Measurements from ENCODE around the gene NMRK2. TPM values are rescaled to one million over a fixed set of nuclear protein-coding genes. Genes with fewer than 3 reads are reported as not detected.
"Not testable (repeated sequence)": the region's sequence is repeated elsewhere in the genome, so short reads cannot be mapped to it uniquely, and the experiment has no call there.

The NMRK2 gene
- total RNA-seq, 1 donor = not detected

DNA sequence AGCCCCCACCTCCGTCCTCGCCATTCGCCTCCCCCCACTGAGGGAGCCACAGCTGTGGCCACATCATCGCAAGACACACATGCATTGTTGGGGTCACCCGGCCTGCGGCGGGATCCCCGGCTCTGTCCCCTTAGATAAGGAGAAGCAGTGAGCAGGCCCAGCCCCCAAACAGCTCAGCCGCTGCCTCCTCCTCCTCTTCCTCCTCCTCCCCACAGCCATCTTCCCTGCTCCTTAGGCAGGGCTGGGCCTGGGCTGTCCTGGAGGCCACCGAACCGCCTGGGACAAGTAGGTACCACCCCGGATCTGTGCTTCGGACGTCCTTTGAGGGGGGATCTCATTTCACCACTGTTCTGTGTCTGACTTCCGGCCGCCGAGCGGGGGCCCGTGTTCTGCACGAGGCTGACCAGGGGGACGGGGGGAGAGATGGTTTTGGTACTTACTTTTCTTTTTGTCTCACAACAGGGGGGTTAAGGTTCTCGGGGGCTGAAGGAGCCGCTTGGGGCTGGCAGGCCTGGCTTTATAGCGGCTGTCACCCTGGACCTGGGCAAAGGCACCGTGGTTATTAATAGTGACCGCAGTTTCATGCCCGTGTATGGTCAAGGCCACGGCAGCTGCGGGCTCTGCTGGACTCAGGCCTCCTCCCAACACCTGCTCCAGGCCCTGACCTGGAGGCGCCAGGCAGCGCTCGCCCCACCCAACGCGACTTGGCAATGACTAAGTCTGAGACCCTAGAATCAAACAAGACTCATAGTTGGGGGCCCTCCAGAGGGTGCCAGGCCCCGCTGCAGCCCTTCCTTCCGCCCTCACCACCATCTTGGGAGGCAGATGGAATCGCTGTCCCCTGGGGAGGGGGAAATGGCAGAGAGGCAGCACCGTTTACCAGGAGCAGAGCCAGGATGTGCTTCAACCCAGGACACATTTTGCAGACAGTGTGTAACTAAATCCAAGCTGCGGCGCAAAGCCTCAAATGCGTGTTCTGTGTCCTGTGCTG is 18.3 kb downstream of the NMRK2 start:
- Histone ChIP-seq H3K9me3 (ENCODE audit: low read depth, low read length) (no peaks in the 10 kb centered on the region), H3K4me1 (ENCODE audit: insufficient read depth, low read length) (peaks cover 21% of the 10 kb centered on the region), H3K4me3 (ENCODE audit: low read length) (peak overlapping the region; percentile 43), H3K27me3 (ENCODE audit: insufficient read depth, low read length) (no peaks in the 10 kb centered on the region)

DNA sequence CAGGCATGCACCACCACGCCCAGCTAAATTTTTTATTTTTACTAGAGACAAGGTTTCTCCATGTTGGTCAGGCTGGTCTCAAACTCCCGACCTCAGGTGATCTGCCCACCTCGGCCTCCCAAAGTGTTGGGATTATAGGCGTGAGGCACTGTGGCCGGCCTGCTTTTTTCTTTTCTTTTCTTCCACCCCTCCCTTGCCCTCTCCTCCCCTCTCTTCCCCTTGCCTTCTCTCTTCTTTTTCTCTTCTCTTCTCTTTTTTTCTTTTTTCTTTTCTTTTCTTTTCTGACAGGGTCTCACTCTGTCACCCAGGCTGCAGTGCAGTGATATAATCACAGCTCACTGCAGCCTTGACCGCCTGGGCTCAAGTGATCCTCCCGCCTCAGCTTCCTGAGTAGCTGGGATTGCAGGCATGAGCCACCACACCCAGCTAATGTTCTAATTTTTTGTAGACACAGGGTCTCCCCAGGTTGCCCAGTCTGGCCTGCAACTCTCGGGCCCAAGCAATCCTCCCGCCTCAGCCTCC is 19.9 kb downstream of the NMRK2 start:
- H3K4me1 ChIP-seq (ENCODE audit: insufficient read depth, low read length) = peaks cover 21% of the 10 kb centered on the region
- H3K27me3 ChIP-seq (ENCODE audit: insufficient read depth, low read length); H3K9me3 ChIP-seq (ENCODE audit: low read depth, low read length): not testable (repeated sequence)

DNA sequence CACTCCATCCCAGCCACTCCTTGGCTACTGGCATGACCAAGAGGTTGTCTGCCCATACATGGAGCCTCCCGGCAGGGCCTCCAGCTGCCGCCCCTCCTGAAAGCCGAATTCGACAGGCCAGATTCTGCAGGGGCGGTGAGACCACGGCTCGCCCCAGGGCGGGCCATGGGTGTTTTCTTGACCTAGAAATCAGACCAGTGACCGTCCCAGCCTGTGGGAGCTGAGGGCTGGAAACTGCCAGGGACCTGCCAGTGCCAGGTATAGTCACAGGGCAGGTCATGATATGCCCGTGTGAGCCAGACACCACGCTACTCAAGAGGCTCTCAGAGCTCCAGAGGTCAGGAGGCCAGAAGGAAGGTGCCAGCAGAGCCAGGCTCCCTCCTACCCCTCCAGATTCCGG is 21.2 kb downstream of the NMRK2 start:
- H3K4me1 ChIP-seq (ENCODE audit: insufficient read depth, low read length) = peaks cover 21% of the 10 kb centered on the region
- H3K4me3 ChIP-seq (ENCODE audit: low read length) = no peak overlapping the region
- H3K27me3 ChIP-seq (ENCODE audit: insufficient read depth, low read length) = no peaks in the 10 kb centered on the region
- H3K9me3 ChIP-seq (ENCODE audit: low read depth, low read length) = no peaks in the 10 kb centered on the region

More for the DNA sequence above, 19.9 kb downstream of the NMRK2 start:
- not testable (repeated sequence) for H3K4me3 ChIP-seq (ENCODE audit: low read length)

DNA sequence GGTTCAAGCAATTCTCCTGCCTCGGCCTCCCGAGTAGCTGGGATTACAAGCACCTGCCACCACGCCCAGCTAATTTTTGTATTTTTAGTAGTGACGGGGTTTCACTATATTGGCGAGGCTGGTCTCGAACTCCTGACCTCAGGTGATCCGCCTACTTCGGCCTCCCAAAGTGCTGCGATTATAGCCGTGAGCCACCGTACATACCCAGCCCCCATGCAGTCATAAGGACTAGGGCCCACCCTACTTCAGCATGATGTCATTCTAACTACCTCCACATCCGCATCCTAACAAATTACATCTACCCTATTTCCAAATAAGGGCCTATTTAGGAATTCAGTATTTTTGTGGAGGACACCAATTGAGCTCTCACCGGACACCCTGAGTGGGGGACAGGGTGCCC is 22.4 kb downstream of the NMRK2 start:
- H3K4me3 ChIP-seq (ENCODE audit: low read length); H3K27me3 ChIP-seq (ENCODE audit: insufficient read depth, low read length): not testable (repeated sequence)

DNA sequence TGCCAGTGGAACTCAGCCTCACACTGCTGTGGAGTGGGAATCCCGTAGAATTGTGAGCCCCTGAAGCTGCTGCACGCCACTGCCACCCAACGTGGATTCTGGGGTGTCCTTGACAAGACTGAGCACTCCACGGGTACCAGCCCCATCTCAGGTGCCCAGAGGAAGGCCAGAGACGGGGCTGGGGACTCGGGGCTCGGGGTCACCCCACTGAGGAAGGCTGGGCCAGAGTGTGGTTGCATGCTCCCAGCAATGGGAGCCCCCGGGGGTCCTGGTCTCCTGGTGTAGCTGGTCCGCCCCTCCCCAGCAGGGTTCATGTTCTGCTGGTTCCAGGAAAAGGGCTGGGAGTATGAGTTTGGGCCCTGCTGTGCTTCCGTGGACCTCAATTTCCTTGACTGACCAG is 22.8 kb downstream of the NMRK2 start:
- Histone ChIP-seq H3K9me3 (ENCODE audit: low read depth, low read length) (no peaks in the 10 kb centered on the region), H3K4me3 (ENCODE audit: low read length) (no peak overlapping the region), H3K4me1 (ENCODE audit: insufficient read depth, low read length) (peaks cover 11% of the 10 kb centered on the region), H3K27me3 (ENCODE audit: insufficient read depth, low read length) (no peaks in the 10 kb centered on the region)

More for the DNA sequence above, 22.4 kb downstream of the NMRK2 start:
- H3K9me3 ChIP-seq (ENCODE audit: low read depth, low read length) = not testable (repeated sequence)
- peaks cover 14% of the 10 kb centered on the region for H3K4me1 ChIP-seq (ENCODE audit: insufficient read depth, low read length)

DNA sequence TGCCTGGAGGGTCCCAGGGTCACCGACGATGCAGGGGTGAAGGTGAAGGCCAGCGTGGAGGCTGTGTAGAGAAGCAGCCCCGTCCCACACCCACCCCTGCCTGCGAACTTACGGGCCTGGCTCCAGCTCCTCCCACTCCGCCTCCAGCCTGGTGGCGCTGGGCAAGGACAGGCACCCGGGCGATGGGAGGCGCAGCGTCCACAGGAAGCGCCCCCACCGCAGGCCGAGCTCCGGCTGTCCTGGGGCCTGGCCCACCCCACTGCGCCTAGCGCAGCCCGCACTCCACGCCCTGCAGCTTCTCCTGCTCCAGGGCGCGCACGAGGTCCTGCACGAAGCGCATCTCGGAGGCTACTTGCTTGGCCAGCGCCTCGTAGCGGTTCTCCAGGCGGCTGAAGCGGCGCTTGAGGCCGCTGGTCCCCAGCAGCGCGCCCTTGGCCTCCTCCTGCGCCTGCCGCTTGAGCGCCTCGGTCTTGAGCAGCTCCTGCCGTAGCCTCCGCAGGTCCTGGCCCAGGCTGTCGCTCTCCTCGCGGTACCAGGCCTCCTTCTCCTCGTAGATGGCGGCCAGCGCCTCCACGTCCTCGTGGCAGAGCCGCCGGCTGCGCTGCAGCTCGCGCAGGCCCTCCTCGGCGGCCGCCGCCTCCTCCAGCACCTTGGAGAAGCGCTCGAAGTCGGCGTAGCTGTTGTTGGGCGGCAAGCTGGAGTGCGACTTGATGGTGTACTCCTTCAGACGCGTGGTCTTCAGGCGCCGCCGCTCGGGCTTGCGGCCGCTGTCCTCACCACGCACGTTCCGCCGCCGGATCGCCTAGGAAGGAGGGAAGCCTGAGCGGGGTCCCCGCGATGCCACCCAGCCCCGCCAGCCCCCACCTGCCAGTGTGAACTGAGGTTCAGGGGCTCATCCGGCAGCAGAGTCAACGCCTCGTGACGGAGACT is 26.2 kb downstream of the NMRK2 start:
- Histone ChIP-seq H3K4me1 (ENCODE audit: insufficient read depth, low read length) (no peaks in the 10 kb centered on the region), H3K4me3 (ENCODE audit: low read length) (no peak overlapping the region), H3K9me3 (ENCODE audit: low read depth, low read length) (no peaks in the 10 kb centered on the region), H3K27me3 (ENCODE audit: insufficient read depth, low read length) (no peaks in the 10 kb centered on the region)

DNA sequence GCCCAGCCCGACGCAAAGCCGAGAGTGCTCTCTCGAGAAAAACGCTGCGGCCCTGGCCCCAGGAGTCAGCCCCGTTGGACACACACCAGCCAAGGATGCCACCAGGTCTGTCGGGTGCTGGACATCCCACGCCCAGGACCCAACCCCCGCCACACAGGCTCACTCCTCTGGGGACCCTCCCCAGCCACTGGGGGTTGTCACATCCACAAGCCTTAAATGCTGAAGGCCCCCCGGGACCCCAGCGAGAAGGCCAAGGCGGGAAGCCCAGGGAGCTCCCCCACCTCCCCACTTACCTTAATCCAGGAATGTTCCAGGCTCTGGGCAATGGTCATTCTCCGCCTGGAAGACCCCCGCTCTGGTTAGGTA is 26.9 kb downstream of the NMRK2 start:
- H3K4me1 ChIP-seq (ENCODE audit: insufficient read depth, low read length) = no peaks in the 10 kb centered on the region
- no peaks in the 10 kb centered on the region for H3K27me3 ChIP-seq (ENCODE audit: insufficient read depth, low read length)
- H3K4me3 ChIP-seq (ENCODE audit: low read length) = no peak overlapping the region
- no peaks in the 10 kb centered on the region for H3K9me3 ChIP-seq (ENCODE audit: low read depth, low read length)

DNA sequence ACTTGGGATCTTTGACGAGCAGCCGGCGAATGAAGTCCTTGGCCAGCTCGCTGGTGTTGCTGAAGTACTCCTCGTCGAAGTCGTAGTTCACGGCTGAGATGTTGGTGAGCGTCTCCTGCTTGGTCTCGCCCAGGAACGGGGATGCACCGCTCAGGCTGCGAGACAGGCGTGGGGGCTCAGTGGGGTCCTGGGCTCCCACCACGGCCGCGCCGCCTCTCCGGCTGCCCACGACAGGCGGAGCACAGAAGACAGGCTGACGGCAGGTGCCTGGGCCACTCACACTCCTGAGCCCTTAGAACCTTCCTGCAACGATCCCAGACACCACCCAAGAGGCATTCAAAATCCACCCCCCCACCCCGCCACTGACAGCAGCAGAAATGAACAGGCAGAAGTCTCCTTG is 28.1 kb downstream of the NMRK2 start:
- Histone ChIP-seq H3K9me3 (ENCODE audit: low read depth, low read length) (no peaks in the 10 kb centered on the region), H3K4me1 (ENCODE audit: insufficient read depth, low read length) (no peaks in the 10 kb centered on the region), H3K27me3 (ENCODE audit: insufficient read depth, low read length) (no peaks in the 10 kb centered on the region), H3K4me3 (ENCODE audit: low read length) (no peak overlapping the region)

DNA sequence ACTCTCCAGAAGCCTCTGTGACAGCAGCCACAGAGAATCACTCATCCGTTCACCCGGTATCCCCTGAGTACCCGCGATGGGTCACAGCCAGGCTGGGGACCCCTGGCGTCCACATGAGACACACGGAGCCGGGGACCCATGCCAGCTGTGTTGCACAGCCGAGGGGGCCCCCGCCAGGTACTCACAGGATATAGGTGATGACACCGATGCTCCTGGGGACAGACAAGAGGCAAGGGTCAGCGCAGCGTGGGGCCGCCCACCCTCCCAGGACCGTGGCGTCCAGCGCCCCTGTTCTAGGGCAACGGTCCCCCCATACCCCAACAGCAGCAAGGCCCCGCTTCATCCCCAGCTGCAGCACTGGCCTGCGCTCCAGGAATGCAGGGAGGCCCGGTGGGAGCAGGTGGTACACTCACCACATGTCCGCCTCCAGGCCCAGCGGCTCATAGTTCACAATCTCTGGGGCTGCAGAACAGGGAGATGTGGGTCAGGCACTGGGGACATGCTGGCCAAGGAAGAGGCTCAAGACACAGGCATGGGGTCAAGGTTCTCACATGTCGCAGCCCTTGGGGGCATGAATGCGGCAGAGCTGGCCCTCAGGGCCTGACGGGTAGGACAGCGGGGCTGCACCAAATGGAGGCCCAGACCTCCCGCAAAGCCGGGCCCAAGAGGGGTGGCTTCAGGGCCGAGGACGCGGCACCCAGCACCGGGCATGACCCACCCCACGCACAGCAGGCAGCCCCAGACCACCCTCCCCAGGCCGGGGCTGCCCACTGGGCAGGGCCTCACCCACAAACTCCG is 30.8 kb downstream of the NMRK2 start:
- Histone ChIP-seq H3K27me3 (ENCODE audit: insufficient read depth, low read length) (no peaks in the 10 kb centered on the region), H3K9me3 (ENCODE audit: low read depth, low read length) (no peaks in the 10 kb centered on the region), H3K4me3 (ENCODE audit: low read length) (no peak overlapping the region), H3K4me1 (ENCODE audit: insufficient read depth, low read length) (no peaks in the 10 kb centered on the region)

DNA sequence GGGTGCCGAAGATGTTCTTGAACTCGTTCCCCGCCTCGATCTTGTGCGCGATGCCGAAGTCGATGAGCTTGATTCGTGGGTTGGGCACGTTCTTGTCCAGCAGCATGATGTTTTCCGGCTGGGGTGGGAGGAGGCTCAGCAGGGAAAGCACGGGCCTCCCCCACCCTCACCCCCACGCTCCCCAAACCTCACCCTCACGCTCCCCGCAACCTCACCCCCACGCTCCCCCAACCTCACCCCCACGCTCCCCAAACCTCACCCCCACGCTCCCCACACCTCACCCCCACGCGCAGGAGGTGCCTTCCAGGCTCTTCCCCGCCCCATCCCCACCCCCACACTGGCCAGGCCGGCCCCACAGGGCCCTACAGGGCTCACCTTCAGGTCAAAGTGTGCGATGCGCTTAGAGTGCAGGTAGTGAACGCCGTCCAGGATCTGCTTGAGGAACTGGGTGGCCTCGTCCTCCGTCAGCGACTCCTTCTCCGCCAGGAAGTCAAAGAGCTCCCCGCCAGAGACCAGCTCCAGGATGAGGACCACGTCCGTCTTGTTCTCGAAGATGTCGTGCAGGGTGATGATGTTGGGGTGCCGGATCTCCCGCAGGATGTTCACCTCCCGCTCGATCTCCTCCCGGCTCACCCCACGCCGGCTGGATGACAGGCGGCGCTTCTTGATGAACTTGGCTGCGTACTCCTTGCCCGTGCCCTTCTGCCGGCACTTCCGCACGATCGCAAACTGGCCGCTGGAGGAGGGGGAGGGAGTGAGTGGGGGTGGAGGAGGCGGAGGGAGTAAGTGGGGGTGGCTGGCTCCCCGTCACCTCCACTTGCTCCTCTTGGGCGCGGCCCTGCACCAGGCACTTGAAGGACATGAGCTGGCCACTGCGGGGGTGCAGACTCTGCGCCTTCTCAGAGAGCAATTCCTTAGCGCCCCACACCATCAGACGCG is 31.7 kb downstream of the NMRK2 start:
- H3K9me3 ChIP-seq (ENCODE audit: low read depth, low read length) = no peaks in the 10 kb centered on the region
- no peaks in the 10 kb centered on the region for H3K27me3 ChIP-seq (ENCODE audit: insufficient read depth, low read length)
- peaks cover 6% of the 10 kb centered on the region for H3K4me1 ChIP-seq (ENCODE audit: insufficient read depth, low read length)
- H3K4me3 ChIP-seq (ENCODE audit: low read length) = no peak overlapping the region

DNA sequence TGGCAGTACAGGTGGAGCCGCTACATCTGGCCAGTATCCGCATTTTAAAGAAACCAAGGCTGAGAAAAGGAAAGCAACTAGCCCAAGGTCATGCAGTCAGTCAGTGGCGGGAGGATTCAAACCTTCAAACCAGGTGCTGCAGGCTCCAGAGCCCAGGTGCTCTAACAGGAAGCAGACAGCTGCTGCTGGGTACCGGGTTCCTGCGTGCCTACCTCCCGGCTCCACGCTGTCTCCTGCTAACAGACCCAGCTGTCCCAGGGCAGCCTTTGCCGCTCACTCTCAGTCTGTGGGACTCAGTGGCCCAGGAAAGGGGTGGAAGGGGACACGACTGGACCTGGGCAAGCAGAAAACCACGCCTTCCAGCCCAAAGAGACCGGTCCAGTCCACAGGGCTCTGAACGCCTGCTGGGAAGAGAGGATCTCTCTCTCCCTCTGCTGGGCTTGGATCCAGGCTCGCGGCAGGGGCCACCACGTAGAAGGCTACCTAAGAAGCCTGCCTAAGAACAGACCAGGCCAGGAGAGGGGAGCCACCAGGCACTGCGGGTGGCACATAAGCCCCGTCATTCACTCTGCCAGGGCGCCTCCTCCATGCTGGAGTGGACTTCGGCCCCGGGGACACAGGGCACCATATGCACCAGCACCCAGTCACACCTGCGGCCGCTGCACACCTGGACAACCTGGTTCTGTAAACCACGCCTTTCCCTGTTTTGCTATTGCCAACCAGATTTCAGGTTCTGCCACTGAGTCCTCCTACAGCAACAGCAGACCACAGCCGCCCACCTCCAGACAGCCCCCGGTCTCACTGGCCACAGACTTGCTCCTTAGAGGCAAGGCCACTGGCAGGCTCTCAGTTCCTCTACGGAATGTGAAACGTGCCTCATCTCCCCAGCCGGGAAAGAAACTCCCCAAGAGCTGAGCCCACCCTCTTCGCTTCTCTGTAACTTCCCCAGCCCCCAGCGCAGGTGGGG is 33.5 kb downstream of the NMRK2 start:
- no peaks in the 10 kb centered on the region for H3K9me3 ChIP-seq (ENCODE audit: low read depth, low read length)
- H3K4me3 ChIP-seq (ENCODE audit: low read length) = no peak overlapping the region
- H3K27me3 ChIP-seq (ENCODE audit: insufficient read depth, low read length) = no peaks in the 10 kb centered on the region
- H3K4me1 ChIP-seq (ENCODE audit: insufficient read depth, low read length) = peaks cover 18% of the 10 kb centered on the region

DNA sequence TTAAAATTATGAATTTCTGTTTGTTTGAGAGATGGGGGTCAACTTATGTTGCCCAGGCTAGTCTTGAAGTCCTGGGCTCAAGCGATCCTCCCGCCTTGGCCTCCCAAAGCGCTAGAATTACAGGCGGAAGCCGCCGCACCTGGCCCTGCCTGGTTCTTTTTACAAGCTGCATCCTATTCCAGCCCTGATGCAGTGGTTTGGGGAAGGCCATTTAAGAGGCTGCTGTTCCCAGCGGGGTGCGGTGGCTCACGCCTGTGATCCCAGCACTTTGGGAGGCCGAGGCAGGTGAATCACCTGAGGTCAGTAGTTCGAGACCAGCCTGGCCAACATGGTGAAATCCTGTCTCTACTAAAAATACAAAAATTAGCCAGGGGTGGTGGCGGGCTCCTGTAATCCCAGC is 35.1 kb downstream of the NMRK2 start:
- not testable (repeated sequence) for H3K27me3 ChIP-seq (ENCODE audit: insufficient read depth, low read length); H3K4me3 ChIP-seq (ENCODE audit: low read length); H3K9me3 ChIP-seq (ENCODE audit: low read depth, low read length)
- peaks cover 22% of the 10 kb centered on the region for H3K4me1 ChIP-seq (ENCODE audit: insufficient read depth, low read length)
